Keratinocyte (primary cell): Measurements from ENCODE around the gene CASP4.

Experiments used
- EZH2 ChIP-seq: IDR thresholded peaks from one replicate; pipeline ENCODE4 v1.6.1; 2012; ENCODE audit warnings: inconsistent platforms, mild to moderate bottlenecking, low read length, moderate library complexity
- TF ChIP-seq, protein P1 (sequence below), 3 experiments: IDR thresholded peaks in 1 of 3; conservative IDR thresholded peaks in 1 of 3; optimal IDR thresholded peaks in 1 of 3; 2 replicates in 2 of 3; 3 replicates in 1 of 3; pipeline versions ENCODE3 to v1.5.1; 2011; ENCODE audit warnings: low read length in 3 of 3, mild to moderate bottlenecking in 3 of 3, moderate library complexity in 2 of 3, control low read depth in 1 of 3, inconsistent platforms in 1 of 3; ENCODE audit not compliant: insufficient read depth in 2 of 3; ENCODE audit errors: extremely low read depth in 1 of 3

DNA sequence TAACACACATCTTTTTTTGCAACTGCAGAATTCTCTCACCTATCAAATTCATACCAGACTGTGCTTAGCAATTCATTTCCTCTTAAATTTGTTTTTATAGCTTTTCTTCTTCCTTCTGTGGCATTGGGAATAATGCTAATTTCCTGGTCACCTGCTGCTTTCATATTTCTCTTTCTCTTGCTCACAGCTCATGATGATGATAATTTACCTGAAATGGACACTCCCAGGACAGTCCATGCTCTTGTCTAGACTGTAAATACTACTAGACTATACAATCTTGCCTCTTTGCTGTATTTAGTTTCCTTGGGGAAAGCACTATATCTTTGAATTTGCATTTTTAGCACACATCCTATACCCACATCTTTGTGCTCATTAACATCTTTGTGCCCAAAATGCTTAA is 39.1 kb upstream of the CASP4 start:
- TF ChIP-seq, protein P1, sequence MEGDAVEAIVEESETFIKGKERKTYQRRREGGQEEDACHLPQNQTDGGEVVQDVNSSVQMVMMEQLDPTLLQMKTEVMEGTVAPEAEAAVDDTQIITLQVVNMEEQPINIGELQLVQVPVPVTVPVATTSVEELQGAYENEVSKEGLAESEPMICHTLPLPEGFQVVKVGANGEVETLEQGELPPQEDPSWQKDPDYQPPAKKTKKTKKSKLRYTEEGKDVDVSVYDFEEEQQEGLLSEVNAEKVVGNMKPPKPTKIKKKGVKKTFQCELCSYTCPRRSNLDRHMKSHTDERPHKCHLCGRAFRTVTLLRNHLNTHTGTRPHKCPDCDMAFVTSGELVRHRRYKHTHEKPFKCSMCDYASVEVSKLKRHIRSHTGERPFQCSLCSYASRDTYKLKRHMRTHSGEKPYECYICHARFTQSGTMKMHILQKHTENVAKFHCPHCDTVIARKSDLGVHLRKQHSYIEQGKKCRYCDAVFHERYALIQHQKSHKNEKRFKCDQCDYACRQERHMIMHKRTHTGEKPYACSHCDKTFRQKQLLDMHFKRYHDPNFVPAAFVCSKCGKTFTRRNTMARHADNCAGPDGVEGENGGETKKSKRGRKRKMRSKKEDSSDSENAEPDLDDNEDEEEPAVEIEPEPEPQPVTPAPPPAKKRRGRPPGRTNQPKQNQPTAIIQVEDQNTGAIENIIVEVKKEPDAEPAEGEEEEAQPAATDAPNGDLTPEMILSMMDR (optimal IDR thresholded peaks at IDR 0.05 in 1 of 3, IDR thresholded peaks at IDR 0.05 in 1 of 3, conservative IDR thresholded peaks at IDR 0.05 in 1 of 3; ENCODE audit: extremely low read depth in 1 of 3, insufficient read depth in 2 of 3, low read length in 3 of 3) = no peak
- TF ChIP-seq EZH2 = no peak
